Measurements from ENCODE around the gene CD1D.

DNA sequence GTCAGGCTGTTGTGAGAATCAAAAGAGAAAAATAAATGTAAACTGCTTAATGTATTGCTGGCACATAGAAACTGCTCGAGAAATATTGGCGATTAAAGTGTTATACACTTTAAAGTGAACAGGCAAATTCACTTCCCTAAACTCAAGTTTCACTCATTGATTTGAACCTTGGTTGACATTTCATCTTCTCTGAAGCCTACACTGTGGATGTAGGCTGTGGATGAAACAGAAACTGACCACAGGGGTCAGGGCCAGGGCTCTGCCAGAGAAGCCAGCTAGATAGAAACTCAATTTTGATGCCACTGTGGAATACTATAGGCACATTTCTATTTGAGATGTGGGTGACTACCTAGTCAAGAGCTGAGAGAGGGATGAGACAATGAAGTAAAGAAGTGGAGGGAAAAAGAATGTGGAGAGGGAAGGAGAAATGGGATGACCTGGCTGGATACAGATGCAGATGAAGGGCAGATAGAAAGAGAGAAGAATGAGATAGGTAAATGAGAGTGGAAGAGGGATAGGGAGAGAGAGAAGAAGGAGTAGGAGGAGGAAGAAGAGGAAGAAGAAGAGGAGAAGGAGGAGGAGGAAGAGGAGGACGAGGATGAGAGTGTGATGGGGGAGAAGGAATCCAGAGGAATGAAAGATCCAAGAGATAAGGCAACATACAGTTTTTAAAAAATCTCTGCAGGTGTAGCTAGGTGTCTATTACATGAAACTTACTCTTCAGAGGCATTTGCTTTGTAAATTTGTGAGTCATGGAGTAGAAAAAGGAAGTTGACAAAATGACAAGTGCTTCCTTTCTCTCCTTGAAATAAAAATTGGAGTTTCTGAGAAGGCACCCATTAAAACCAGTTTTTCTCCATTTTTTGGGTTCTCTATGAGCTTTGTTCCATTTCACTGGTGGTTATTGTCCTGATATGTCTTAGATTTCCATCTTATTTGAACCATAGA is 17.4 kb upstream of the CD1D start:
- TF ChIP-seq, protein P1, sequence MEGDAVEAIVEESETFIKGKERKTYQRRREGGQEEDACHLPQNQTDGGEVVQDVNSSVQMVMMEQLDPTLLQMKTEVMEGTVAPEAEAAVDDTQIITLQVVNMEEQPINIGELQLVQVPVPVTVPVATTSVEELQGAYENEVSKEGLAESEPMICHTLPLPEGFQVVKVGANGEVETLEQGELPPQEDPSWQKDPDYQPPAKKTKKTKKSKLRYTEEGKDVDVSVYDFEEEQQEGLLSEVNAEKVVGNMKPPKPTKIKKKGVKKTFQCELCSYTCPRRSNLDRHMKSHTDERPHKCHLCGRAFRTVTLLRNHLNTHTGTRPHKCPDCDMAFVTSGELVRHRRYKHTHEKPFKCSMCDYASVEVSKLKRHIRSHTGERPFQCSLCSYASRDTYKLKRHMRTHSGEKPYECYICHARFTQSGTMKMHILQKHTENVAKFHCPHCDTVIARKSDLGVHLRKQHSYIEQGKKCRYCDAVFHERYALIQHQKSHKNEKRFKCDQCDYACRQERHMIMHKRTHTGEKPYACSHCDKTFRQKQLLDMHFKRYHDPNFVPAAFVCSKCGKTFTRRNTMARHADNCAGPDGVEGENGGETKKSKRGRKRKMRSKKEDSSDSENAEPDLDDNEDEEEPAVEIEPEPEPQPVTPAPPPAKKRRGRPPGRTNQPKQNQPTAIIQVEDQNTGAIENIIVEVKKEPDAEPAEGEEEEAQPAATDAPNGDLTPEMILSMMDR (IDR thresholded peaks at IDR 0.05; ENCODE audit: low read length), result no peak
- no peak for TF ChIP-seq EZH2 (IDR thresholded peaks at IDR 0.05; ENCODE audit: borderline replicate concordance, low read length)

Data from OCI-LY1 (cell line).